GM19099 (cell line): Measurements from ENCODE around the gene CGRRF1.

Experiments used
- POLR2A ChIP-seq: IDR thresholded peaks from 3 replicates; pipeline ENCODE4 v1.6.1; 2011; ENCODE audit warnings: low read depth; ENCODE audit not compliant: insufficient read length; ENCODE audit errors: extremely low read depth

CGRRF1 gene, protein sequence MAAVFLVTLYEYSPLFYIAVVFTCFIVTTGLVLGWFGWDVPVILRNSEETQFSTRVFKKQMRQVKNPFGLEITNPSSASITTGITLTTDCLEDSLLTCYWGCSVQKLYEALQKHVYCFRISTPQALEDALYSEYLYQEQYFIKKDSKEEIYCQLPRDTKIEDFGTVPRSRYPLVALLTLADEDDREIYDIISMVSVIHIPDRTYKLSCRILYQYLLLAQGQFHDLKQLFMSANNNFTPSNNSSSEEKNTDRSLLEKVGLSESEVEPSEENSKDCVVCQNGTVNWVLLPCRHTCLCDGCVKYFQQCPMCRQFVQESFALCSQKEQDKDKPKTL

GRCh38 chr14:54509546-54510501 is at the start of gene CGRRF1:
Gene CGRRF1, plus strand, starts transcription at chr14:54509906. Its CDS starts 54 bp downstream, at chr14:54509960.
- peak; percentile 71 for TF ChIP-seq POLR2A

- TF ChIP-seq POLR2A = no peak
These were observed 47.7 kb upstream of the CGRRF1 start for GRCh38 chr14:54462048-54462447.

GRCh38 chr14:54465654-54466053 is 44.1 kb upstream of the CGRRF1 start:
- no peak for TF ChIP-seq POLR2A

DNA sequence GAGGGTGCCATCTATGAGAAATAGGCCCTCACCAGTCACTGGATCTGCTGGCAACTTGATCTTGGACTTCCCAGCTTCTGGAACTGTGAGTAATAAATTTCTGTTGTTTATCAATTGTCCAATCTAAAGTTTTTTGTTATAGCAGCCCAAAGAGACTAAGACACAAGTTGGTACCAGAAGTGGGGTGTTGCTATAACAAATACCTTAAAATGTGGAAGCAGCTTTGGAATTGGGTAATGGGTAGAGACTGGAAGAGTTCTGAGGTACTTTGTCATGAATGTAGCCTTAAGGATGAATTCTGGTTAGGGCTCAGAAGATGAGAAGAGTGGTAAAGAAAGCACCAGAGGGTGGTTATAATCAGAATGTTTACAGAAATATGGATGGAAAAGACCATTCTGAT is 42.4 kb upstream of the CGRRF1 start:
- no peak for TF ChIP-seq POLR2A

DNA sequence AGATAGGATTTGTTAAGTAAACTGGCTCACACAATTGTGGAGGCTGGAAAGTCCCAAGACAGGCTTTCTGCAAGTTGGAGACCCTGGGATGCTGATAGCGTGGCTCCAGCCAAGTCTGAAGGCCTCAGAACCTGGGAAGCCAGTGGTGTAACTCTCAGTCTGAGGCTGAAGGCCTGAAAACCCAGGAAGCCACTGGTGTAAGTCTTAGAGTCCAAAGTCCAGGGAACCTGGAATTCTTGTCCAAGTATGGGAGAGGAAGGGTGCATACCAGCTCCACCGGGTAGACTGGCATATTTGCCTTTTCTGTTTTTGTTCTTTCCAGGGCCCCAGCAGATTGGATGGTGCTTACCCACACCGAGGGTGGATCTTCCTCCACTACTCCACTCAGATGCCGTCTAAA is 39.0 kb upstream of the CGRRF1 start:
- no peak for TF ChIP-seq POLR2A

DNA sequence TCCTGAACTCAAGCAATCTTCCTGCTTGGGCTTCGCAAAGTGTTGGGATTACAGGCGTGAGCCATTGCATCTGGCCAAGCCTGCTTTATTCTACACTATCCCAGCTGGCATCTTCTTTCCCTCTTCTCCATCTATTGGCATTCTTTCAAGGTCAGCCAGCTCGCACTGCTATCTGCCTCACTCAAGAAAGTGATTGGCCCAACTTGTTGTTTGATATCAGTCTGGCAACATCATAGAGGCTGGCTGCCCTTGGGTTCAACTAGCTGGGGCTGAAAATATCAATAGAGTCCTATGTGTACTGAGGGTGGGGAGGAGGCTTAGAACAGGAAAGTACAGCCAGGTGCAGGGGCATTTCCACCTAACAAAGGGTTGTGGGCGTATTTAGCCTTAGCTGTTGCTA is 38.1 kb upstream of the CGRRF1 start:
- TF ChIP-seq POLR2A = no peak

DNA sequence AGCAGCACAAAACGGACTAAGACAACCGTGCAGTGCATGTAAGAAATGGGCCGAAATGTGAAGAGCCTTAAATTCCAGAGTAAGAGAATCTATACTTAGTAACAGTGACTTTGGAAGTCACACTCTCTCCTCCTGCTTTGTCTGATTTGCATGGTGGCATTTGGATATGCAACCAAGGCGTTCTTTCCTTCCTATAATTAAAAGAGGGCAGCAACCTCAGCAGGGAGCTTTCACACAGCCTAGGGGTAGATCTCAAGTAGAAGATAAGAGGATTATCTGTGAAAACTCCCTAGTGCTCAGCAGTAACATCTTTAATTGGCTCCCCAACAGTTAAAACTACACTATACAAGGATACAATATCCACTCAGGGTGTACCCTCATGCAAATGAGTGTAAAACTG is 37.4 kb upstream of the CGRRF1 start:
- no peak for TF ChIP-seq POLR2A

GRCh38 chr14:54474232-54474793 is 35.4 kb upstream of the CGRRF1 start:
- no peak for TF ChIP-seq POLR2A

- no peak for TF ChIP-seq POLR2A
These were observed 34.4 kb upstream of the CGRRF1 start for GRCh38 chr14:54475187-54475899.

DNA sequence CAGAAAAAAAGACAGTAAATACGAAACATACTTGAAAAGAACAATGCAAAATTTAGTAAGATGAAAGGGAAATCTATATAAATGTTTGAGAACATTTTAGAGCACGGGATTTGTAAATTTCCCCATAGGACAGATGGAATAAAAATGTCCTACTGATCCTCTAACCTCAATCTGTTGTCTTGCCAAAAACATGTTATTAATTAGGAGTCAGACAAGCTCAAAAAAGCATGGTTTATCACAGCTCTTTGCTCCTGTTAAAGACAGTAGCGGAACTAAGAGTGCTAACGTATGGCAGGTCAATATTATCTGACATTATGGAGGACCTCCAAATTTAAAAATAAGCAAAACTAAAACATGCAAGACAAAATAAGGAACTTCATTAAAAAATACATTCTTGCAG is 33.8 kb upstream of the CGRRF1 start:
- TF ChIP-seq POLR2A = no peak

GRCh38 chr14:54478636-54479215 is 31.0 kb upstream of the CGRRF1 start:
- TF ChIP-seq POLR2A = no peak

- TF ChIP-seq POLR2A = no peak
These were observed 28.7 kb upstream of the CGRRF1 start for GRCh38 chr14:54480830-54481562.

GRCh38 chr14:54481695-54482094 is 28.0 kb upstream of the CGRRF1 start:
- TF ChIP-seq POLR2A = no peak
